GM12873 (cell line): ENCODE results near the gene CXCL16.

Experiments used
- CTCF ChIP-seq: IDR thresholded peaks from 2 replicates; pipeline ENCODE4 v1.5.1; 2012; ENCODE audit warnings: low read depth, mild to moderate bottlenecking, moderate library complexity, low read length, control low read depth; ENCODE audit not compliant: insufficient read depth; ENCODE audit errors: missing control alignments

Gene CXCL16

GRCh38 chr17:4782652-4783051 is 42.9 kb upstream of the CXCL16 start:
- no peak for TF ChIP-seq CTCF

GRCh38 chr17:4780325-4780955 is 40.7 kb upstream of the CXCL16 start:
- no peak for TF ChIP-seq CTCF

- no peak for TF ChIP-seq CTCF
Measured at GRCh38 chr17:4777969-4778760, 38.4 kb upstream of the CXCL16 start.

GRCh38 chr17:4772235-4772613 is 32.5 kb upstream of the CXCL16 start:
- no peak for TF ChIP-seq CTCF

GRCh38 chr17:4771519-4772234 is 31.9 kb upstream of the CXCL16 start, which contains the start of gene TM4SF5:
Gene TM4SF5, plus strand, starts transcription at chr17:4771886. Its CDS starts 37 bp downstream, at chr17:4771923.
- TF ChIP-seq CTCF = no peak

GRCh38 chr17:4769628-4770027 is 29.9 kb upstream of the CXCL16 start:
- TF ChIP-seq CTCF = no peak

GRCh38 chr17:4768298-4768697 is 28.6 kb upstream of the CXCL16 start:
- TF ChIP-seq CTCF = no peak
